Neural cell (in vitro differentiated cells): ENCODE results near the gene SLC35C1.

Experiments
- EP300 ChIP-seq: fragments of 450-650 bp; conservative IDR thresholded peaks from 2 replicates; pipeline ENCODE4 v1.6.1; 2014; ENCODE audit warnings: antibody characterized with exemption, mild to moderate bottlenecking, moderate library complexity; ENCODE audit not compliant: poor library complexity, severe bottlenecking
- EZH2 ChIP-seq: fragments of 200-600, 300-800 bp; shearing (Covaris generic), sonication (generic); IDR thresholded peaks from 2 replicates; pipeline ENCODE4 v1.6.1; 2014; ENCODE audit warnings: antibody characterized with exemption, low read length, borderline replicate concordance, mild to moderate bottlenecking; ENCODE audit not compliant: insufficient read depth, poor library complexity, severe bottlenecking
- MXI1 ChIP-seq: fragments of 450-650 bp; conservative IDR thresholded peaks from 2 replicates; pipeline ENCODE4 v1.6.1; 2014; ENCODE audit warnings: antibody characterized with exemption, mild to moderate bottlenecking; ENCODE audit not compliant: poor library complexity, severe bottlenecking
- POLR2AphosphoS5 ChIP-seq: IDR thresholded peaks from 2 replicates; pipeline ENCODE4 v1.6.1; 2012
- TAF1 ChIP-seq: IDR thresholded peaks from 2 replicates; pipeline ENCODE4 v1.6.1; 2012; ENCODE audit warnings: low read depth
- TF ChIP-seq, protein P1 (sequence below): fragments of 450-650 bp; IDR thresholded peaks from 2 replicates; pipeline ENCODE4 v1.5.1; 2014; ENCODE audit warnings: antibody characterized with exemption, mild to moderate bottlenecking, moderate library complexity; ENCODE audit not compliant: poor library complexity, severe bottlenecking
- TF ChIP-seq, protein P2 (sequence below): IDR thresholded peaks from 2 replicates; pipeline ENCODE4 v1.6.1; 2012; ENCODE audit warnings: borderline replicate concordance

DNA sequence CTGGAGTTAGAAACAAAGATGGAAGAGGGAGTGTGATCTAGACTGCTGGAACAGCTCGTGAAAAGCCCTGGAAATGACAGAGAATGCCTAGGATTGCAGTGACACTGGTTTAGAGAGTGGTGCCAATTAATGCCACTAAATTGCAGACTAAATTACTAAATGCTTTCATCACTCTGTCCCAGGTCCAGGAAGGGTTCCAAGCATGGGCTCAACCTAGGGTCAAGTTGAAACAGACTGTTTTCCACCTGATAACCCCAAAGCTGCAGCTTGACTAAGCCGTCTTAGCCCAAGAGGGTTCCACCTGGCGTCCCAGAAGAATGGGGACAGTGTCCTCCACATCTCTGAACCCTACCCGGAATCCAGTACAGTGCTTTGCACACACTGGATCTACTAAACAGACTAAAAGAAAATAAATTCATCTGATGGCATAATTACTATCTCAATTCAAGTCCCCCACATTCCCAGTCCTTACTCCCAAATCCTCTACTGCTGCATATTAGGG is 41.3 kb downstream of the SLC35C1 start:
- TF ChIP-seq, protein P1, sequence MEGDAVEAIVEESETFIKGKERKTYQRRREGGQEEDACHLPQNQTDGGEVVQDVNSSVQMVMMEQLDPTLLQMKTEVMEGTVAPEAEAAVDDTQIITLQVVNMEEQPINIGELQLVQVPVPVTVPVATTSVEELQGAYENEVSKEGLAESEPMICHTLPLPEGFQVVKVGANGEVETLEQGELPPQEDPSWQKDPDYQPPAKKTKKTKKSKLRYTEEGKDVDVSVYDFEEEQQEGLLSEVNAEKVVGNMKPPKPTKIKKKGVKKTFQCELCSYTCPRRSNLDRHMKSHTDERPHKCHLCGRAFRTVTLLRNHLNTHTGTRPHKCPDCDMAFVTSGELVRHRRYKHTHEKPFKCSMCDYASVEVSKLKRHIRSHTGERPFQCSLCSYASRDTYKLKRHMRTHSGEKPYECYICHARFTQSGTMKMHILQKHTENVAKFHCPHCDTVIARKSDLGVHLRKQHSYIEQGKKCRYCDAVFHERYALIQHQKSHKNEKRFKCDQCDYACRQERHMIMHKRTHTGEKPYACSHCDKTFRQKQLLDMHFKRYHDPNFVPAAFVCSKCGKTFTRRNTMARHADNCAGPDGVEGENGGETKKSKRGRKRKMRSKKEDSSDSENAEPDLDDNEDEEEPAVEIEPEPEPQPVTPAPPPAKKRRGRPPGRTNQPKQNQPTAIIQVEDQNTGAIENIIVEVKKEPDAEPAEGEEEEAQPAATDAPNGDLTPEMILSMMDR = no peak
- TF ChIP-seq TAF1 = no peak
- TF ChIP-seq EP300 = no peak
- TF ChIP-seq POLR2AphosphoS5 = no peak
- TF ChIP-seq, protein P2, sequence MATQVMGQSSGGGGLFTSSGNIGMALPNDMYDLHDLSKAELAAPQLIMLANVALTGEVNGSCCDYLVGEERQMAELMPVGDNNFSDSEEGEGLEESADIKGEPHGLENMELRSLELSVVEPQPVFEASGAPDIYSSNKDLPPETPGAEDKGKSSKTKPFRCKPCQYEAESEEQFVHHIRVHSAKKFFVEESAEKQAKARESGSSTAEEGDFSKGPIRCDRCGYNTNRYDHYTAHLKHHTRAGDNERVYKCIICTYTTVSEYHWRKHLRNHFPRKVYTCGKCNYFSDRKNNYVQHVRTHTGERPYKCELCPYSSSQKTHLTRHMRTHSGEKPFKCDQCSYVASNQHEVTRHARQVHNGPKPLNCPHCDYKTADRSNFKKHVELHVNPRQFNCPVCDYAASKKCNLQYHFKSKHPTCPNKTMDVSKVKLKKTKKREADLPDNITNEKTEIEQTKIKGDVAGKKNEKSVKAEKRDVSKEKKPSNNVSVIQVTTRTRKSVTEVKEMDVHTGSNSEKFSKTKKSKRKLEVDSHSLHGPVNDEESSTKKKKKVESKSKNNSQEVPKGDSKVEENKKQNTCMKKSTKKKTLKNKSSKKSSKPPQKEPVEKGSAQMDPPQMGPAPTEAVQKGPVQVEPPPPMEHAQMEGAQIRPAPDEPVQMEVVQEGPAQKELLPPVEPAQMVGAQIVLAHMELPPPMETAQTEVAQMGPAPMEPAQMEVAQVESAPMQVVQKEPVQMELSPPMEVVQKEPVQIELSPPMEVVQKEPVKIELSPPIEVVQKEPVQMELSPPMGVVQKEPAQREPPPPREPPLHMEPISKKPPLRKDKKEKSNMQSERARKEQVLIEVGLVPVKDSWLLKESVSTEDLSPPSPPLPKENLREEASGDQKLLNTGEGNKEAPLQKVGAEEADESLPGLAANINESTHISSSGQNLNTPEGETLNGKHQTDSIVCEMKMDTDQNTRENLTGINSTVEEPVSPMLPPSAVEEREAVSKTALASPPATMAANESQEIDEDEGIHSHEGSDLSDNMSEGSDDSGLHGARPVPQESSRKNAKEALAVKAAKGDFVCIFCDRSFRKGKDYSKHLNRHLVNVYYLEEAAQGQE = no peak
- no peak for TF ChIP-seq EZH2
- no peak for TF ChIP-seq MXI1
